Eye (tissue), 1 donor: Measurements from ENCODE around the gene BBS9.
A peak's percentile ranks its signal among the peaks of the same experiment; 100 is the strongest.
"Not testable (repeated sequence)": the region's sequence is repeated elsewhere in the genome, so short reads cannot be mapped to it uniquely, and the experiment has no call there.

Experiments used
- DNase-seq: peaks from one replicate; pipeline ENCODE4 v3.0.0-alpha.2; 2015

Gene BBS9

GRCh38 chr7:33128990-33129805 is at the start of gene BBS9:
BBS9 (plus strand) TSS chr7:33129564; CDS start chr7:33146253, 16,689 bp downstream.
- peak; percentile 98 for DNase-seq

GRCh38 chr7:33079763-33080690 is 49.3 kb upstream of the BBS9 start:
- DNase-seq: no peak

GRCh38 chr7:33087356-33087755 is 42.0 kb upstream of the BBS9 start:
- DNase-seq: no peak

GRCh38 chr7:33087858-33088257 is 41.5 kb upstream of the BBS9 start:
- no peak for DNase-seq

- DNase-seq: no peak
Observed at GRCh38 chr7:33089142-33089541, 40.2 kb upstream of the BBS9 start.

- no peak for DNase-seq
Observed at GRCh38 chr7:33091111-33091531, 38.2 kb upstream of the BBS9 start.

- DNase-seq: no peak
Observed at GRCh38 chr7:33091641-33092191, 37.6 kb upstream of the BBS9 start.

- DNase-seq: no peak
Observed at GRCh38 chr7:33093266-33093665, 36.1 kb upstream of the BBS9 start.

- DNase-seq: not testable (repeated sequence)
Observed at GRCh38 chr7:33094745-33095275, 34.6 kb upstream of the BBS9 start.

- DNase-seq: no peak
Observed at GRCh38 chr7:33099154-33099940, 30.0 kb upstream of the BBS9 start.

- DNase-seq: no peak
Observed at GRCh38 chr7:33100770-33101169, 28.6 kb upstream of the BBS9 start.

GRCh38 chr7:33101906-33102305 is 27.5 kb upstream of the BBS9 start:
- no peak for DNase-seq

GRCh38 chr7:33107136-33108066 is 22.0 kb upstream of the BBS9 start:
- peak; percentile 75 for DNase-seq

GRCh38 chr7:33108554-33109004 is 20.8 kb upstream of the BBS9 start:
- DNase-seq: peak; percentile 80

- DNase-seq: peak; percentile 93
Observed at GRCh38 chr7:33109005-33109757, 20.2 kb upstream of the BBS9 start, which contains the start of gene RP9. RP9 (minus strand) TSS chr7:33109404; CDS start chr7:33109372, 32 bp downstream.

- DNase-seq: no peak
Observed at GRCh38 chr7:33109758-33110238, 19.6 kb upstream of the BBS9 start.

GRCh38 chr7:33111614-33112013 is 17.8 kb upstream of the BBS9 start:
- DNase-seq: no peak

- no peak for DNase-seq
Observed at GRCh38 chr7:33114976-33115375, 14.4 kb upstream of the BBS9 start.

- no peak for DNase-seq
Observed at GRCh38 chr7:33118383-33118782, 11.0 kb upstream of the BBS9 start.

GRCh38 chr7:33127085-33127484 is 2.3 kb upstream of the BBS9 start:
- no peak for DNase-seq
